Suprapubic skin (tissue), 4 donors: Measurements from ENCODE around the gene ZNF207. TPM values are rescaled to one million over a fixed set of nuclear protein-coding genes. Genes with fewer than 3 reads are reported as not detected.

Source experiments
- DNase-seq, 2 donors: peaks; one replicate each; pipeline ENCODE4 v3.0.0-alpha.2; 2019; ENCODE audit warnings: low spot score in 2 of 2
- H3K27ac ChIP-seq: fragments of 200-600 bp; sonication (generic); one replicate; pipeline ENCODE4 v1.5.1; 2019
- H3K27me3 ChIP-seq: fragments of 200-600 bp; sonication (generic); one replicate; pipeline ENCODE4 v1.5.1; 2019
- H3K36me3 ChIP-seq: fragments of 200-600 bp; sonication (generic); one replicate; pipeline ENCODE4 v1.5.1; 2019
- H3K4me1 ChIP-seq: fragments of 200-600 bp; sonication (generic); one replicate; pipeline ENCODE4 v1.5.1; 2019
- H3K4me3 ChIP-seq: fragments of 200-600 bp; sonication (generic); one replicate; pipeline ENCODE4 v1.5.1; 2019; ENCODE audit warnings: mild to moderate bottlenecking
- H3K9me3 ChIP-seq: fragments of 200-600 bp; sonication (generic); one replicate; pipeline ENCODE4 v1.5.1; 2019
- EP300 ChIP-seq: sonication (generic); formaldehyde crosslinking; IDR thresholded peaks from one replicate; pipeline ENCODE4 v1.6.1; 2017; ENCODE audit warnings: antibody characterized with exemption
- POLR2A ChIP-seq, 2 donors: fragments of 450-650 bp; IDR thresholded peaks; one replicate each; pipeline ENCODE4 v1.6.1; 2017; ENCODE audit warnings: antibody characterized with exemption in 2 of 2, mild to moderate bottlenecking in 2 of 2, moderate library complexity in 2 of 2
- POLR2AphosphoS5 ChIP-seq, 3 donors: sonication (generic); formaldehyde crosslinking; IDR thresholded peaks; one replicate each; pipeline ENCODE4 v1.6.1; 2017; ENCODE audit warnings: antibody characterized with exemption in 3 of 3
- WGBS: methylation state at CpG from one replicate; pipeline ENCODE4 v1.1.5; 2018; 5-methylcytosine and 5-hydroxymethylcytosine counted together
- total RNA-seq, 4 donors: library from RNA; depleted of rRNA; stranded (reverse); fragments of >200 nt; gene quantifications; one replicate each; pipeline ENCODE4 v1.1.0, GENCODE V29; 2016
- TF ChIP-seq, protein P1 (sequence below), 2 donors: fragments of 200-600 bp in 1 of 2; fragments of 450-650 bp in 1 of 2; sonication (generic) in 1 of 2; IDR thresholded peaks; one replicate each; pipeline ENCODE4 v1.5.1; 2016 to 2019; ENCODE audit warnings: antibody characterized with exemption in 2 of 2, mild to moderate bottlenecking in 1 of 2, moderate library complexity in 1 of 2

ZNF207 gene
- total RNA-seq, 4 donors from 2014 or later: 124 to 316 (median 141) TPM

DNA sequence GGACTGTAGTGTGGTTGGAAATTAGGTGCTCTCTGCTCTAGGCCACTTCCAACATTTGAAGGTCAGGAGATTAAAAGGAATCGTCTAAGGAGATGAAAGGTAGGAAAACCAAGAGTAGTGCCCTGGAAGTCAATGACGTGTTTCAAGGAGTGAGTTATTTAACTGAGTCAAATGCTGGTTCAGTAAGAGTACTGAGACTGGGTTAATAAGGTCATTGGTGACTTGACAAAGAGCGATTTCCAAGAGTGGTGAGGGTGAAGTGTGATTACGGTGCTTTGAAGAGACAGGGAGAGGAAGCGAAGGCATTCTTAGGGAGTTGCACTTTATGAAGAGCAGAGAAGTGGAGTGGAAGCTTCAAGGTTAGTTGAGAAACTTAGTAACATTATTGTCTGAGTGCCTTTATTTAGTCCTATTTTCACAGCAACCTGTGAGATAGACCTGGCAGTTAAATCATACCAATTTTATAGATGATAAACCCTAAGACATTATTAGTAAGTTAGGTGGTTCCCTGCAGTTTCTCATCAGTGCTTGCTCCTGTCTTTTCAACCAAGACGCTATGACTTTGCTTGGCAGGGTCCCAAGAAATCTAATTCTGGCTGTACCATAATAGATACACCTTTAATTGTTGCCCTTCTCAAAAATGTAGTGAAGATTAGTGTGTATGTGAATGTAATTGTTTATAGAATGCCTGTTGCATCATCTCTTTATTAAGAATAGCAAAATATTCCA, 5.9 kb downstream of the ZNF207 start:
- Histone ChIP-seq H3K27ac (no peak overlapping the region), H3K27me3 (no peaks in the 10 kb centered on the region), H3K4me3 (no peak overlapping the region), H3K9me3 (no peaks in the 10 kb centered on the region), H3K36me3 (peaks cover 68% of the 10 kb centered on the region), H3K4me1 (peaks cover 69% of the 10 kb centered on the region)
- TF ChIP-seq POLR2A (IDR thresholded peaks at IDR 0.05) (no peak), EP300 (no peak), POLR2AphosphoS5 (IDR thresholded peaks at IDR 0.05) (no peak)
- TF ChIP-seq, protein P1, sequence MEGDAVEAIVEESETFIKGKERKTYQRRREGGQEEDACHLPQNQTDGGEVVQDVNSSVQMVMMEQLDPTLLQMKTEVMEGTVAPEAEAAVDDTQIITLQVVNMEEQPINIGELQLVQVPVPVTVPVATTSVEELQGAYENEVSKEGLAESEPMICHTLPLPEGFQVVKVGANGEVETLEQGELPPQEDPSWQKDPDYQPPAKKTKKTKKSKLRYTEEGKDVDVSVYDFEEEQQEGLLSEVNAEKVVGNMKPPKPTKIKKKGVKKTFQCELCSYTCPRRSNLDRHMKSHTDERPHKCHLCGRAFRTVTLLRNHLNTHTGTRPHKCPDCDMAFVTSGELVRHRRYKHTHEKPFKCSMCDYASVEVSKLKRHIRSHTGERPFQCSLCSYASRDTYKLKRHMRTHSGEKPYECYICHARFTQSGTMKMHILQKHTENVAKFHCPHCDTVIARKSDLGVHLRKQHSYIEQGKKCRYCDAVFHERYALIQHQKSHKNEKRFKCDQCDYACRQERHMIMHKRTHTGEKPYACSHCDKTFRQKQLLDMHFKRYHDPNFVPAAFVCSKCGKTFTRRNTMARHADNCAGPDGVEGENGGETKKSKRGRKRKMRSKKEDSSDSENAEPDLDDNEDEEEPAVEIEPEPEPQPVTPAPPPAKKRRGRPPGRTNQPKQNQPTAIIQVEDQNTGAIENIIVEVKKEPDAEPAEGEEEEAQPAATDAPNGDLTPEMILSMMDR (IDR thresholded peaks at IDR 0.05): no peak
- WGBS: 52% methylated on average over 6 of the region's 6 CpGs
- no peak for DNase-seq

DNA sequence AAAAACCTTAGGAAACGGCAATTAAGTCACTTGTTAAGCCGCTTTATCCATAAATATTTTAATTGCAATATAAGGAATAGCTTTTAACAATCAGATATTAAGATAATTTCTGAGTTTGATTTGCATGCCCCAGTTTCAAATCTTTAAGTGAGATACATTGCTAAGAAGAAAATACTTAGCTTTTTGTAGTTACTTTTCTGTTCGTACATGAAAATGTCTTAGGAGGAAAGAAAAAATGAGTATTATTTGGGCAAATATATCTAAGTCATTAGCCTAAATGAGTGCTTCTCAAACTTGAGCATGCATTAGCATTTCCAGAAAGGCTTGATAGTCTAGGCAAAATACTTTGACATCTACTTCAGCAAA, 6.4 kb downstream of the ZNF207 start:
- Histone ChIP-seq H3K4me3 (no peak overlapping the region), H3K9me3 (no peaks in the 10 kb centered on the region), H3K27ac (no peak overlapping the region), H3K27me3 (no peaks in the 10 kb centered on the region), H3K36me3 (peaks cover 74% of the 10 kb centered on the region), H3K4me1 (peaks cover 67% of the 10 kb centered on the region)
- DNase-seq: no peak
- TF ChIP-seq POLR2A (IDR thresholded peaks at IDR 0.05) (no peak), EP300 (no peak), POLR2AphosphoS5 (IDR thresholded peaks at IDR 0.05) (no peak)
- TF ChIP-seq, protein P1 (IDR thresholded peaks at IDR 0.05): no peak
- WGBS: 63% methylated on average over 3 of the region's 3 CpGs

DNA sequence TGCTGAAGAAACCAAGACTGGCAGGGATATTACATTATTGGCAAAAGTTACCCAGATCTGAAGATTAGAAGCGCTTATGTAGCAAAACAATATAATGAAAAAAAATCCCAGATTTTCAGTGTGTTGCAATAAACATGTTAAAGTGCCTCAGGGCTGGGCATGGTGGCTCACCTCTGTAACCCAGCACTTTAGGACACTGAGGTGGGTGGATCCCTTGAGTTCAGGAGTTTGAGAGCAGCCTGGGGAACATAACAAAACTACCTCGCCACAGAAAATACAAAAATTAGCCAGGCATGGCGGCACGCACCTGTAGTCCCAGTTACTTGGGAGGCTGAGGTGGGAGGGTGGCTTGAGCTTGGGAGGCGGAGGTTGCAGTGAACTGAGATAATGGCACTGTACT, 6.8 kb downstream of the ZNF207 start:
- no peak overlapping the region for H3K4me3 ChIP-seq
- H3K4me1 ChIP-seq: peaks cover 63% of the 10 kb centered on the region
- WGBS: 64% methylated on average over 5 of the region's 5 CpGs
- no peak for TF ChIP-seq EP300
- TF ChIP-seq, protein P1 (IDR thresholded peaks at IDR 0.05): no peak
- TF ChIP-seq POLR2AphosphoS5 (IDR thresholded peaks at IDR 0.05): no peak
- no peak for TF ChIP-seq POLR2A (IDR thresholded peaks at IDR 0.05)
- no peaks in the 10 kb centered on the region for H3K9me3 ChIP-seq
- H3K27me3 ChIP-seq: no peaks in the 10 kb centered on the region
- H3K27ac ChIP-seq: no peak overlapping the region
- DNase-seq: no peak
- H3K36me3 ChIP-seq: peaks cover 77% of the 10 kb centered on the region

DNA sequence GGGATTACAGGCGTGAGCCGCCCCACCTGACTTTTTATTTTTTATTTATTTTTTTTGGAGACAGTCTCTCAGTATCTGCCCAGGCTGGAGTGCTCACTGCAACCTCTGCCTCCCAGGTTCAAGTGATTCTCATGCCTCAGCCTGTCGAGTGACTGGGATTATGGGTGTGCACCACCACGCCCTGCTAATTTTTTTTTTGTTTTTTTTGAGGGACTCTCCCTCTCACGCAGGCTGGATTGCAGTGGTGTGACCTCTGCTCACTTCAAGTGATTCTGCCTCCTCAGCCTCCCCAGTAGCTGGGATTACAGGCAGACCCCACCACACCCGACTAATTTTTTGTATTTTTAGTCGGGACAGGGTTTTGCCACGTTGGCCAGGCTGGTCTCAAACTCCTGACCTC, 7.7 kb downstream of the ZNF207 start:
- Histone ChIP-seq H3K36me3 (peaks cover 85% of the 10 kb centered on the region), H3K9me3 (no peaks in the 10 kb centered on the region), H3K27ac (no peak overlapping the region), H3K4me1 (peaks cover 54% of the 10 kb centered on the region), H3K4me3 (no peak overlapping the region), H3K27me3 (no peaks in the 10 kb centered on the region)
- 68% methylated on average over 8 of the region's 8 CpGs for WGBS
- DNase-seq: no peak
- TF ChIP-seq EP300 (no peak), POLR2A (IDR thresholded peaks at IDR 0.05) (no peak), POLR2AphosphoS5 (IDR thresholded peaks at IDR 0.05) (no peak)
- TF ChIP-seq, protein P1 (IDR thresholded peaks at IDR 0.05): no peak

DNA sequence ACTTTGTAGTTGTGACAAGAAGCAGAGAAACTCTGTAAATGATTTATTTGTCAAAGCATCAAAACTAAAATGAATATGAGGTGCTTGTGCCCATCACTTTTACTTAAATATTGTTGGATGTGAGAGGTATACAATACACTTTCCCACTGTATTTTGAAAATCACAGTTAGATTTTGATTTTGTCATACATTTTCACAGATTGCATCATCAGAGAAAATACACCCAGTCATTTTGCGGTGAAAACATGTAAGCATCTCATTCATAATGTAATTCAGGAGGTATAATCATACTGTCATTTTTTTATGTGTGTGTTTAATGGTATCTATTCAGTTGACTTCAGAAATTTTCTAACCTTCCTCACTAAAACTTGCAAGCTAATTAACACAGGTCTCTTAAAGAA, 11.3 kb downstream of the ZNF207 start:
- H3K27me3 ChIP-seq: no peaks in the 10 kb centered on the region
- H3K9me3 ChIP-seq: no peaks in the 10 kb centered on the region
- H3K4me3 ChIP-seq: no peak overlapping the region
- WGBS: 94% methylated on average over 1 of the region's 1 CpG
- no peak for TF ChIP-seq POLR2A (IDR thresholded peaks at IDR 0.05)
- no peak for TF ChIP-seq EP300
- no peak overlapping the region for H3K27ac ChIP-seq
- peaks cover 17% of the 10 kb centered on the region for H3K4me1 ChIP-seq
- peaks cover 95% of the 10 kb centered on the region for H3K36me3 ChIP-seq
- no peak for DNase-seq
